ENCODE results near the gene IL1R2. TPM values are rescaled to one million over a fixed set of nuclear protein-coding genes. Genes with fewer than 3 reads are reported as not detected.

The IL1R2 gene
- total RNA-seq, 1 donor from 2014 or later = not detected

DNA sequence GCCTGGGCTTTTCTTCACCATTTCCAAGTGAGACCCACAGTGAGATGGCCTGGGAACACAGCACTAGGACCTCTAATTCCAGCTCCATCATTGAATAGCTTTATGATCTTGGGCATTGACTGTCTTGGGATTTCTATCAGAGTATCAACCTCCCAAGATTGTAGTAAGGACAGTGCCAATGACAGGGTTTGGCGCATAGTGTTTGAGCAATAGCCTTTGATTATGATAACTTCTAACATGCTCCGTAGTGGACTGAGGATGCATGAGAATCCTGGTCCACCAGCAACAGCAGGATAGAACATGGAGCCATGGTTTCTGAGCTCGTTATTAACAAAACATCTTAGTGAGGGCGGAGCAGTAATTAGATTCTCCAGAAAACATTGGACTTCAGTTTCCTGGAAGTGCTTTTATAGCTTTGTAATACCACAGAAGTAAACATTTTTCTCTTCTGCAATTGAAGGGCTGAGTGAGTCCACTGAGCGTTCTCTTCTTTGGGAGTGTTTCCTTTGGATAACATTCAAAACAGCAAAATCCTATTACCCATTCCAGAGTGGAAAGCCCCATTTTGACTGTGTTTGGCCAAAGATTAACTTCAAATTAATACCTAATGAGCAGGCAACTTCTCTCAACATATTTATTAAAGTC, 63.7 kb downstream of the IL1R2 start:
- TF ChIP-seq, protein P1, sequence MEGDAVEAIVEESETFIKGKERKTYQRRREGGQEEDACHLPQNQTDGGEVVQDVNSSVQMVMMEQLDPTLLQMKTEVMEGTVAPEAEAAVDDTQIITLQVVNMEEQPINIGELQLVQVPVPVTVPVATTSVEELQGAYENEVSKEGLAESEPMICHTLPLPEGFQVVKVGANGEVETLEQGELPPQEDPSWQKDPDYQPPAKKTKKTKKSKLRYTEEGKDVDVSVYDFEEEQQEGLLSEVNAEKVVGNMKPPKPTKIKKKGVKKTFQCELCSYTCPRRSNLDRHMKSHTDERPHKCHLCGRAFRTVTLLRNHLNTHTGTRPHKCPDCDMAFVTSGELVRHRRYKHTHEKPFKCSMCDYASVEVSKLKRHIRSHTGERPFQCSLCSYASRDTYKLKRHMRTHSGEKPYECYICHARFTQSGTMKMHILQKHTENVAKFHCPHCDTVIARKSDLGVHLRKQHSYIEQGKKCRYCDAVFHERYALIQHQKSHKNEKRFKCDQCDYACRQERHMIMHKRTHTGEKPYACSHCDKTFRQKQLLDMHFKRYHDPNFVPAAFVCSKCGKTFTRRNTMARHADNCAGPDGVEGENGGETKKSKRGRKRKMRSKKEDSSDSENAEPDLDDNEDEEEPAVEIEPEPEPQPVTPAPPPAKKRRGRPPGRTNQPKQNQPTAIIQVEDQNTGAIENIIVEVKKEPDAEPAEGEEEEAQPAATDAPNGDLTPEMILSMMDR (IDR thresholded peaks at IDR 0.05; ENCODE audit: partially characterized antibody, unreplicated experiment) = no peak
- H3K4me1 Mint-ChIP-seq (ENCODE audit: low read depth, unreplicated experiment) = no peaks in the 10 kb centered on the region

DNA sequence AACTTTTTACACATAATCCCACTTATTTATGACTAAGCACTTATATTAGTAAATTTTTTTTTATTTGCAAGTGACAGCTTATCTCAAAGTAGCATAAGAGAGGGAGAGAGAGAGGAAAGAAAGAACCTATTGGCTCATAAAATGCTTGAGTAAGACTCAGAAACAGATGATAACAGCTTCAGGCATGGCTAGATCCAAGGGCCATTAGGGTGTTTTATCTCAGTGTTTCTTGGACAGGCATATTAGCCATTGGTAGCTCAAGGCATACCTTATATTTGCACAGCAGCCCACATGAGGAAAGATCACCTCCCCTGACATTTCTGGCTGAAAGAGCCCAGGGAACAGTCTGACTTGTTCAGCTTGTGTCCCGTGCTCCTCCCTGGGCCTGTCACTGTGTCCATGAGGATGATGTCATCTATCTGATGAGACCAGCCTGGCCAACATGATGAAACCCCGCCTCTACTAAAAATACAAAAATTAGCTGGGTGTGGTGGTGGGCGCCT, 64.4 kb downstream of the IL1R2 start:
- Mint-ChIP-seq H3K27ac (ENCODE audit: unreplicated experiment) (no peak overlapping the region), H3K9me3 (ENCODE audit: unreplicated experiment) (peaks cover 3% of the 10 kb centered on the region), H3K36me3 (ENCODE audit: unreplicated experiment) (no peaks in the 10 kb centered on the region), H3K4me1 (ENCODE audit: low read depth, unreplicated experiment) (no peaks in the 10 kb centered on the region), H3K27me3 (ENCODE audit: unreplicated experiment) (peaks cover 7% of the 10 kb centered on the region), H3K4me3 (ENCODE audit: unreplicated experiment) (no peak overlapping the region)
- no peak for DNase-seq
- TF ChIP-seq, protein P1 (IDR thresholded peaks at IDR 0.05; ENCODE audit: partially characterized antibody, unreplicated experiment) = no peak

More for the DNA sequence above, 63.7 kb downstream of the IL1R2 start:
- H3K9me3 Mint-ChIP-seq (ENCODE audit: unreplicated experiment) = peaks cover 3% of the 10 kb centered on the region
- H3K27ac Mint-ChIP-seq (ENCODE audit: unreplicated experiment) = no peak overlapping the region
- H3K27me3 Mint-ChIP-seq (ENCODE audit: unreplicated experiment) = peaks cover 6% of the 10 kb centered on the region
- no peaks in the 10 kb centered on the region for H3K36me3 Mint-ChIP-seq (ENCODE audit: unreplicated experiment)
- DNase-seq = no peak
- no peak overlapping the region for H3K4me3 Mint-ChIP-seq (ENCODE audit: unreplicated experiment)

DNA sequence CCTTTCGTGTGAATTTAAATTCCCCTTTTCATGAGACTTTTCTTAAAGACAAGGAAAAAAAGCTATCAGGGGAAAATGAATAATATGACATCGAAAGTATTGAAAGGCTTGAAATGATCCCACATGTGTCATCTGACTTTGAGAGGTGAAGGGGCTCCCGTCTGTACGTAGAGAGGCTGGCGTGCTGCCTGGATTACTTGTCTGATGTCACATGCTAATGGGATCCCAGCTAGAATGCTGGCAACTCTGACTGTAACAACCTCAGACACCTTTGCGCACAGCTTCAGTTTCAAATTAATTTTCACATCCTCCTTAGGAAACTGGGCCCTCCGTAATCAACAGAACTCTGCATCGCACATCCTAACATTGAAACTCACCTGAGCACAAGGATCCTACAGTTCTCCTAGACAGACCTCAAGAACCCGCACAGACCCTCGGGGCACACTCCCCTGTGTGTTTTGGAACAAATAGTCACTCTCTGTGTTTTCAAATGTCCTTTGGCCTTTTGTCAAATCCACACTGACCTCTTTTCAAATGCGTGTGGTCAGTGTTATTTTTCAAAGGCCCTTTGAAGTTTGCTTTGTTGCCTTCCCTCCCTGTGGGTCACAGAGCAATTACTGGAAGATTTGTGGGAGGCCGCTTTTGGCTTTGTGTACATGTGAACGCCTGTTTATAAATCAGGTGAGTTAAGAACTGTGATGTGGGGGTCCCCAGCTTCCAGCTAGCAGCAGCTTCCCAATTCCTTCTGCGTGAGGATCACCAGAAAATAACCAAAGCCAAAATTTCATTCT, 65.9 kb downstream of the IL1R2 start:
- TF ChIP-seq, protein P1 (IDR thresholded peaks at IDR 0.05; ENCODE audit: partially characterized antibody, unreplicated experiment) = no peak

DNA sequence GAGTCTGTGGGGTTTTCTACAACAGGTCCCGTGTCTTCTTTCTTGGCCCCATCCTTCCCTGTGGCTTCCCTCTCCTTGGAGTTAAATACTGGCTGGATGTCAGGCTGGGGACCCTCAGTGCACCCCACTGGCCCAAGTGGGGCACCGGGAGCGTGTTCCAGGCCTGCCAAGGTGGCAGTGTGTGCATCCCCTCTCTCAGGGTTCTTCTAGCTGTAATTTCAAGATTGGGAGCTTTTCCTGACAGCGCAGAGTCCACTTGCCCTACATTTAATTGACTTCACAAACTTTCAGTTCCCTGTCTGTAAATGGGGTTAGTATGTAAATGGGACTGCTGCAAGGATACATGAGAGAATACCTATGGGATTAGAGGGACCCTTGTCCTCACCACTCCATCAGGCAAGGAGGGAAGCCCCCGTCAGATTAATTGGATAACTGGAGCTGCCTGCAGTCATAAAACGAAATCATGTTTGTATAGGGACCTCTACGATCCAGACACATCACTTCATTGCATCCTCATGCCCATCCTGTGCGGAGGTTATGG, 66.6 kb downstream of the IL1R2 start:
- peaks cover 3% of the 10 kb centered on the region for H3K9me3 Mint-ChIP-seq (ENCODE audit: unreplicated experiment)
- TF ChIP-seq, protein P1 (IDR thresholded peaks at IDR 0.05; ENCODE audit: partially characterized antibody, unreplicated experiment) = no peak
- DNase-seq = no peak
- H3K4me1 Mint-ChIP-seq (ENCODE audit: low read depth, unreplicated experiment) = no peaks in the 10 kb centered on the region
- H3K27me3 Mint-ChIP-seq (ENCODE audit: unreplicated experiment) = peaks cover 7% of the 10 kb centered on the region
- H3K36me3 Mint-ChIP-seq (ENCODE audit: unreplicated experiment) = no peaks in the 10 kb centered on the region
- no peak overlapping the region for H3K4me3 Mint-ChIP-seq (ENCODE audit: unreplicated experiment)
- no peak overlapping the region for H3K27ac Mint-ChIP-seq (ENCODE audit: unreplicated experiment)

More for the DNA sequence above, 65.9 kb downstream of the IL1R2 start:
- Mint-ChIP-seq H3K9me3 (ENCODE audit: unreplicated experiment) (peaks cover 3% of the 10 kb centered on the region), H3K4me3 (ENCODE audit: unreplicated experiment) (no peak overlapping the region), H3K27ac (ENCODE audit: unreplicated experiment) (no peak overlapping the region), H3K27me3 (ENCODE audit: unreplicated experiment) (peaks cover 7% of the 10 kb centered on the region), H3K4me1 (ENCODE audit: low read depth, unreplicated experiment) (no peaks in the 10 kb centered on the region), H3K36me3 (ENCODE audit: unreplicated experiment) (no peaks in the 10 kb centered on the region)
- no peak for DNase-seq
